GM06990 (cell line): ENCODE data around the gene CCR4.
A peak's percentile ranks its signal among the peaks of the same experiment; 100 is the strongest.

Experiments used
- DNase-seq: peaks from one replicate; pipeline ENCODE4 v3.0.0-alpha.2; 2011; ENCODE audit not compliant: insufficient read length; ENCODE audit errors: extremely low read depth
- H3K27me3 ChIP-seq: replicated peaks from 2 replicates; pipeline ENCODE4 v1.6.0; 2011; ENCODE audit warnings: low read length; ENCODE audit not compliant: control insufficient read depth, insufficient read depth
- H3K36me3 ChIP-seq: 2 replicates; pipeline ENCODE4 v1.5.1; 2011; ENCODE audit warnings: low read length; ENCODE audit not compliant: control insufficient read depth, insufficient read depth
- H3K4me3 ChIP-seq: replicated peaks from 2 replicates; pipeline ENCODE4 v1.5.1; 2011; ENCODE audit warnings: low read depth, mild to moderate bottlenecking, control low read depth, low read length
- CTCF ChIP-seq: IDR thresholded peaks from 2 replicates; pipeline ENCODE4 v1.5.1; 2011; ENCODE audit warnings: low read length, control low read depth, mild to moderate bottlenecking, inconsistent platforms; ENCODE audit not compliant: insufficient read depth, poor library complexity, severe bottlenecking

CCR4 gene

GRCh38 chr3:32972482-32973146 lies 21.2 kb downstream of the CCR4 start:
- no peaks in the 10 kb centered on the region for H3K36me3 ChIP-seq
- no peak for TF ChIP-seq CTCF
- no peak overlapping the region for H3K4me3 ChIP-seq
- no peaks in the 10 kb centered on the region for H3K27me3 ChIP-seq
- DNase-seq, result no peak

GRCh38 chr3:32973982-32974381 lies 22.5 kb downstream of the CCR4 start:
- no peak for TF ChIP-seq CTCF
- Histone ChIP-seq H3K4me3 (no peak overlapping the region), H3K27me3 (no peaks in the 10 kb centered on the region), H3K36me3 (no peaks in the 10 kb centered on the region)
- DNase-seq, result peak; percentile 32

- no peak for DNase-seq
- Histone ChIP-seq H3K4me3 (no peak overlapping the region), H3K27me3 (no peaks in the 10 kb centered on the region), H3K36me3 (no peaks in the 10 kb centered on the region)
- no peak for TF ChIP-seq CTCF
Measured at GRCh38 chr3:32975891-32976595, 24.6 kb downstream of the CCR4 start.

GRCh38 chr3:32977861-32978260 lies 26.4 kb downstream of the CCR4 start:
- Histone ChIP-seq H3K4me3 (no peak overlapping the region), H3K36me3 (no peaks in the 10 kb centered on the region), H3K27me3 (no peaks in the 10 kb centered on the region)
- DNase-seq, result no peak
- no peak for TF ChIP-seq CTCF

- no peaks in the 10 kb centered on the region for H3K27me3 ChIP-seq
- TF ChIP-seq CTCF, result no peak
- no peak overlapping the region for H3K4me3 ChIP-seq
- DNase-seq, result no peak
- H3K36me3 ChIP-seq, result no peaks in the 10 kb centered on the region
Measured at GRCh38 chr3:32978331-32978730, 26.9 kb downstream of the CCR4 start.
